Transverse colon (tissue), 3 donors: Measurements from ENCODE around the gene MND1.

Source experiments
- EP300 ChIP-seq: sonication (generic); formaldehyde crosslinking; IDR thresholded peaks from one replicate; pipeline ENCODE4 v1.6.1; 2017; ENCODE audit warnings: antibody characterized with exemption, low read depth
- POLR2A ChIP-seq: fragments of 450-650 bp; IDR thresholded peaks from one replicate; pipeline ENCODE4 v1.6.1; 2016; ENCODE audit warnings: antibody characterized with exemption, mild to moderate bottlenecking, moderate library complexity
- TF ChIP-seq, protein P1 (sequence below), 5 experiments: fragments of 200-600 bp in 3 of 5; fragments of 450-650 bp in 2 of 5; sonication (generic) in 3 of 5; IDR thresholded peaks; 1 replicate in 2 of 5; 2 replicates in 3 of 5; pipeline ENCODE4 v1.5.1; 2016 to 2017; ENCODE audit warnings: antibody characterized with exemption in 5 of 5, inconsistent platforms in 3 of 5, mild to moderate bottlenecking in 2 of 5, moderate library complexity in 1 of 5

DNA sequence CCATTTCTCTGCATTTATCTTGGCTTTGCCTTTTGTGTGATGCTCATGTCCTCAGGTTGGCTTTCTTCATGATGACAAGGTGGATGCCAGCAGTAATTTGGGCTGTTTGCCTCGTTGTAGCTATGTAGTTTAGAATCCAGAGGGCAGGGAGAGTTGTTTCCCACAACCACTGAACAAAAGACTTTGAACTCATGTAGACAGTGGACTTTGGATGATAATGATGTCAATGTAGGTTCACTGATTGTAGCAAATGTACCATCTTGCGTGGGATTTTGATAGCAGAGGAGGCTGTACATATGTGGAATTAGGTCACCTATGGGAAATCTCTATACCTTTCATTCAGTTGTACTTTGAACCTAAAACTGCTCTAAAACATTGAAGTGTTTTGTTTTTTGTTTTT, 41.3 kb downstream of the MND1 start:
- TF ChIP-seq EP300 (no peak), POLR2A (no peak)
- TF ChIP-seq, protein P1, sequence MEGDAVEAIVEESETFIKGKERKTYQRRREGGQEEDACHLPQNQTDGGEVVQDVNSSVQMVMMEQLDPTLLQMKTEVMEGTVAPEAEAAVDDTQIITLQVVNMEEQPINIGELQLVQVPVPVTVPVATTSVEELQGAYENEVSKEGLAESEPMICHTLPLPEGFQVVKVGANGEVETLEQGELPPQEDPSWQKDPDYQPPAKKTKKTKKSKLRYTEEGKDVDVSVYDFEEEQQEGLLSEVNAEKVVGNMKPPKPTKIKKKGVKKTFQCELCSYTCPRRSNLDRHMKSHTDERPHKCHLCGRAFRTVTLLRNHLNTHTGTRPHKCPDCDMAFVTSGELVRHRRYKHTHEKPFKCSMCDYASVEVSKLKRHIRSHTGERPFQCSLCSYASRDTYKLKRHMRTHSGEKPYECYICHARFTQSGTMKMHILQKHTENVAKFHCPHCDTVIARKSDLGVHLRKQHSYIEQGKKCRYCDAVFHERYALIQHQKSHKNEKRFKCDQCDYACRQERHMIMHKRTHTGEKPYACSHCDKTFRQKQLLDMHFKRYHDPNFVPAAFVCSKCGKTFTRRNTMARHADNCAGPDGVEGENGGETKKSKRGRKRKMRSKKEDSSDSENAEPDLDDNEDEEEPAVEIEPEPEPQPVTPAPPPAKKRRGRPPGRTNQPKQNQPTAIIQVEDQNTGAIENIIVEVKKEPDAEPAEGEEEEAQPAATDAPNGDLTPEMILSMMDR (IDR thresholded peaks at IDR 0.05), result no peak
